HG02852 (cell line): Measurements from ENCODE around the gene ATXN10.

ENCODE experiments used
- ATAC-seq: cut with Tn5 transposase; IDR thresholded peaks from one replicate; pipeline ENCODE4 v1.9.1; 2021; ENCODE audit warnings: mild to moderate bottlenecking, moderate library complexity; ENCODE audit not compliant: unreplicated experiment

ATXN10 gene

GRCh38 chr22:45872659-45873263 lies 201.1 kb downstream of the ATXN10 start:
- ATAC-seq = no peak

- no peak for ATAC-seq
Measured at GRCh38 chr22:45876136-45877035, 204.8 kb downstream of the ATXN10 start.

- ATAC-seq = no peak
Measured at GRCh38 chr22:45877036-45877380, 205.4 kb downstream of the ATXN10 start.

GRCh38 chr22:45877651-45878050 lies 206.0 kb downstream of the ATXN10 start:
- no peak for ATAC-seq

GRCh38 chr22:45878051-45878781 lies 206.6 kb downstream of the ATXN10 start:
- ATAC-seq = no peak

- no peak for ATAC-seq
Measured at GRCh38 chr22:45878901-45879551, 207.4 kb downstream of the ATXN10 start.

- no peak for ATAC-seq
Measured at GRCh38 chr22:45879552-45879949, 207.9 kb downstream of the ATXN10 start.

- ATAC-seq = no peak
Measured at GRCh38 chr22:45880091-45880715, 208.6 kb downstream of the ATXN10 start.

- ATAC-seq = no peak
Measured at GRCh38 chr22:45880716-45881523, 209.3 kb downstream of the ATXN10 start.

GRCh38 chr22:45881524-45881875 lies 209.9 kb downstream of the ATXN10 start:
- ATAC-seq = no peak

- ATAC-seq = no peak
Measured at GRCh38 chr22:45882881-45883810, 211.5 kb downstream of the ATXN10 start.

GRCh38 chr22:45883811-45884170 lies 212.2 kb downstream of the ATXN10 start:
- no peak for ATAC-seq

- ATAC-seq = no peak
Measured at GRCh38 chr22:45884201-45885062, 212.8 kb downstream of the ATXN10 start.

- ATAC-seq = no peak
Measured at GRCh38 chr22:45885171-45885840, 213.7 kb downstream of the ATXN10 start.

- ATAC-seq = no peak
Measured at GRCh38 chr22:45885941-45886395, 214.3 kb downstream of the ATXN10 start.

- ATAC-seq = no peak
Measured at GRCh38 chr22:45886540-45886939, 214.9 kb downstream of the ATXN10 start.
